ENCODE results near the gene CAPN2.

DNA sequence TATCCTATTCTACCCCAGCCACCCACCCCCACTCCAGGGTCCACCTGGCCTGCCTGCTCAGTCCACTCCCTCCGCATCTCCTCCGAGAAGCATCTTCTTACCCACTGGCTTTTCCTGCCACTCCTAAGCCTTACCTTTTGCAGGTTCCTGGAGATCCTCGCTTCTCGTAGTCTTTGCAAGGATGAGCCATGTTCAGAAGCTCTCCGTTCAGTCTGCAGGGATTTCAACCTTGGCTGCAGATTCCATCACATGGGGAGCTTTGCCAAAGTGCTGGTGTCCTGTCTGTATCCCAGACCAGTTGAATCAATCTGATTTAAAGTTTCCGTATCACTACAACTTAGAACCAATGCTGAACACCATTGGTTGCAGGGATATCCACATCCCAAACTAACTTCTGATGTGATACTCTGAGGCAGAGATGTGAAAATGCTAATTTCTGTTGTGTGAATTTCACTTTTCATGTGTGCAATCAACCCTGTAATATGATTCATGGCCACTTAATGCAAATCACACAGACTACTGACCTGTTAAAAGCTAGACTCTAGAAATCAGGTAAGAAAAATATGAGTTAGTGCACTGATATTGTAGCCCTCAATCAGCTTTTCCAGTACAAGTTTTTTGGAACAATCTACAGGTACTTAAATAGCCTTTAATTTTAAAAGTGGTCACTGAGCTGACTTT is 61.9 kb downstream of the CAPN2 start:
- TF ChIP-seq, protein P1, sequence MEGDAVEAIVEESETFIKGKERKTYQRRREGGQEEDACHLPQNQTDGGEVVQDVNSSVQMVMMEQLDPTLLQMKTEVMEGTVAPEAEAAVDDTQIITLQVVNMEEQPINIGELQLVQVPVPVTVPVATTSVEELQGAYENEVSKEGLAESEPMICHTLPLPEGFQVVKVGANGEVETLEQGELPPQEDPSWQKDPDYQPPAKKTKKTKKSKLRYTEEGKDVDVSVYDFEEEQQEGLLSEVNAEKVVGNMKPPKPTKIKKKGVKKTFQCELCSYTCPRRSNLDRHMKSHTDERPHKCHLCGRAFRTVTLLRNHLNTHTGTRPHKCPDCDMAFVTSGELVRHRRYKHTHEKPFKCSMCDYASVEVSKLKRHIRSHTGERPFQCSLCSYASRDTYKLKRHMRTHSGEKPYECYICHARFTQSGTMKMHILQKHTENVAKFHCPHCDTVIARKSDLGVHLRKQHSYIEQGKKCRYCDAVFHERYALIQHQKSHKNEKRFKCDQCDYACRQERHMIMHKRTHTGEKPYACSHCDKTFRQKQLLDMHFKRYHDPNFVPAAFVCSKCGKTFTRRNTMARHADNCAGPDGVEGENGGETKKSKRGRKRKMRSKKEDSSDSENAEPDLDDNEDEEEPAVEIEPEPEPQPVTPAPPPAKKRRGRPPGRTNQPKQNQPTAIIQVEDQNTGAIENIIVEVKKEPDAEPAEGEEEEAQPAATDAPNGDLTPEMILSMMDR (IDR thresholded peaks at IDR 0.05; ENCODE audit: low read depth, low read length): no peak
- TF ChIP-seq EZH2phosphoT487 (IDR thresholded peaks at IDR 0.05; ENCODE audit: low read depth): no peak
